ENCODE measurements around the gene MRGPRD. TPM values are rescaled to one million over a fixed set of nuclear protein-coding genes. Genes with fewer than 3 reads are reported as not detected.

MRGPRD gene
- total and polyA plus RNA-seq, 4 donors, result not detected

- Histone ChIP-seq H3K9ac (ENCODE audit: low read depth in 1 of 2, low read length in 2 of 2) (peak overlapping the region in 1 of 2 donors; percentile 75), H3K9me3 (ENCODE audit: control insufficient read depth in 4 of 4, low read length in 3 of 4) (no peaks in the 10 kb centered on the region), H3K4me3 (ENCODE audit: low read depth in 1 of 3, low read length in 3 of 3) (peak overlapping the region in 1 of 3 donors; percentile 6), H3K36me3 (ENCODE audit: control insufficient read depth in 4 of 4, insufficient read depth in 3 of 4, low read depth in 1 of 4, low read length in 3 of 4) (no peaks in the 10 kb centered on the region), H3K27ac (ENCODE audit: low read depth in 1 of 2, low read length in 2 of 2) (peak overlapping the region; percentile 70 to 90), H3K4me1 (ENCODE audit: control insufficient read depth in 4 of 4, insufficient read depth in 4 of 4, low read length in 3 of 4) (peaks cover 29 to 59% (median 45%) of the 10 kb centered on the region in 4 donors), H3K27me3 (ENCODE audit: control insufficient read depth in 4 of 4, insufficient read depth in 4 of 4, low read length in 3 of 4) (no peaks in the 10 kb centered on the region)
- no peak for DNase-seq (ENCODE audit: low spot score)
- 37% methylated on average over 17 of the region's 17 CpGs for WGBS
- TF ChIP-seq HNF4G (IDR thresholded peaks at IDR 0.05) (no peak), JUND (IDR thresholded peaks at IDR 0.05) (peak; percentile 22 to 78), MAX (IDR thresholded peaks at IDR 0.05) (no peak), RAD21 (IDR thresholded peaks at IDR 0.05) (peak in 1 of 2 donors; percentile 9), RXRA (IDR thresholded peaks at IDR 0.05) (peak in 1 of 2 donors; percentile 25), ZBTB33 (IDR thresholded peaks at IDR 0.05) (no peak), NR2F2 (IDR thresholded peaks at IDR 0.05) (no peak), TAF1 (conservative IDR thresholded peaks at IDR 0.05) (no peak), FOXA1 (IDR thresholded peaks at IDR 0.05) (no peak)
These were observed 28.1 kb upstream of the MRGPRD start for GRCh38 chr11:69008737-69009440.

GRCh38 chr11:69007975-69008381, 27.2 kb upstream of the MRGPRD start:
- WGBS, result 25% methylated on average over 8 of the region's 8 CpGs
- Histone ChIP-seq H3K4me1 (ENCODE audit: control insufficient read depth in 4 of 4, insufficient read depth in 4 of 4, low read length in 3 of 4) (peaks cover 29 to 56% (median 45%) of the 10 kb centered on the region in 4 donors), H3K27me3 (ENCODE audit: control insufficient read depth in 4 of 4, insufficient read depth in 4 of 4, low read length in 3 of 4) (no peaks in the 10 kb centered on the region), H3K27ac (ENCODE audit: low read depth in 1 of 2, low read length in 2 of 2) (peak overlapping the region; percentile 70 to 90), H3K4me3 (ENCODE audit: low read depth in 1 of 3, low read length in 3 of 3) (peak overlapping the region in 2 of 3 donors; percentile 5 to 48), H3K36me3 (ENCODE audit: control insufficient read depth in 4 of 4, insufficient read depth in 3 of 4, low read depth in 1 of 4, low read length in 3 of 4) (no peaks in the 10 kb centered on the region), H3K9ac (ENCODE audit: low read depth in 1 of 2, low read length in 2 of 2) (peak overlapping the region in 1 of 2 donors; percentile 75), H3K9me3 (ENCODE audit: control insufficient read depth in 4 of 4, low read length in 3 of 4) (no peaks in the 10 kb centered on the region)
- DNase-seq (ENCODE audit: low spot score), result peak; percentile 59
- TF ChIP-seq RXRA (IDR thresholded peaks at IDR 0.05) (peak; percentile 86 to 92), JUND (IDR thresholded peaks at IDR 0.05) (peak; percentile 31 to 55), FOXA2 (IDR thresholded peaks at IDR 0.05) (no peak), ZBTB33 (IDR thresholded peaks at IDR 0.05) (no peak), NR2F2 (IDR thresholded peaks at IDR 0.05) (peak; percentile 83), RAD21 (IDR thresholded peaks at IDR 0.05) (peak; percentile 48 to 51), FOXA1 (IDR thresholded peaks at IDR 0.05) (peak; percentile 12), MAX (IDR thresholded peaks at IDR 0.05) (peak; percentile 68), GABPA (IDR thresholded peaks at IDR 0.05 in 1 of 2, conservative IDR thresholded peaks at IDR 0.05 in 1 of 2) (no peak), SP1 (IDR thresholded peaks at IDR 0.05) (peak; percentile 96), REST (IDR thresholded peaks at IDR 0.05) (peak; percentile 69), HNF4A (conservative IDR thresholded peaks at IDR 0.05) (peak; percentile 98 to 99), EGR1 (IDR thresholded peaks at IDR 0.05; ENCODE audit: low read depth in 2 of 2) (peak; percentile 79 to 90), YY1 (IDR thresholded peaks at IDR 0.05) (peak; percentile 40), TAF1 (conservative IDR thresholded peaks at IDR 0.05) (peak; percentile 29), CTCF (IDR thresholded peaks at IDR 0.05; ENCODE audit: low read depth, low read length, missing input control) (no peak), ATF3 (IDR thresholded peaks at IDR 0.05) (no peak), HNF4G (IDR thresholded peaks at IDR 0.05) (peak; percentile 90)
